GM19351 (cell line): ENCODE results near the gene PNRC1.
A peak's percentile ranks its signal among the peaks of the same experiment; 100 is the strongest.
"Not testable (repeated sequence)": the region's sequence is repeated elsewhere in the genome, so short reads cannot be mapped to it uniquely, and the experiment has no call there.

ENCODE experiments used
- ATAC-seq: cut with Tn5 transposase; IDR thresholded peaks from one replicate; pipeline ENCODE4 v1.9.1; 2021; ENCODE audit warnings: mild to moderate bottlenecking, moderate library complexity; ENCODE audit not compliant: unreplicated experiment

Gene PNRC1

GRCh38 chr6:89080281-89081128 lies at the start of gene PNRC1:
PNRC1 (plus strand) TSS chr6:89080751; CDS start chr6:89080895, 144 bp downstream.
- ATAC-seq: peak; percentile 66

- ATAC-seq: peak; percentile 43
Measured at GRCh38 chr6:89032599-89032998, 48.0 kb upstream of the PNRC1 start.

- no peak for ATAC-seq
Measured at GRCh38 chr6:89033461-89033860, 47.1 kb upstream of the PNRC1 start.

GRCh38 chr6:89034116-89034515 lies 46.4 kb upstream of the PNRC1 start:
- ATAC-seq: not testable (repeated sequence)

- ATAC-seq: no peak
Measured at GRCh38 chr6:89034586-89035251, 45.8 kb upstream of the PNRC1 start.

- ATAC-seq: no peak
Measured at GRCh38 chr6:89035252-89036101, 45.1 kb upstream of the PNRC1 start.

- ATAC-seq: no peak
Measured at GRCh38 chr6:89037141-89037900, 43.2 kb upstream of the PNRC1 start.

GRCh38 chr6:89037901-89038293 lies 42.7 kb upstream of the PNRC1 start:
- ATAC-seq: not testable (repeated sequence)

- ATAC-seq: no peak
Measured at GRCh38 chr6:89042664-89043063, 37.9 kb upstream of the PNRC1 start.

- no peak for ATAC-seq
Measured at GRCh38 chr6:89044328-89045010, 36.1 kb upstream of the PNRC1 start.

GRCh38 chr6:89045011-89045387 lies 35.6 kb upstream of the PNRC1 start:
- ATAC-seq: no peak

GRCh38 chr6:89045576-89045975 lies 35.0 kb upstream of the PNRC1 start:
- ATAC-seq: no peak

- no peak for ATAC-seq
Measured at GRCh38 chr6:89047473-89047872, 33.1 kb upstream of the PNRC1 start.

- ATAC-seq: no peak
Measured at GRCh38 chr6:89048288-89048923, 32.1 kb upstream of the PNRC1 start.

GRCh38 chr6:89048985-89049384 lies 31.6 kb upstream of the PNRC1 start:
- ATAC-seq: no peak

- no peak for ATAC-seq
Measured at GRCh38 chr6:89050155-89050554, 30.4 kb upstream of the PNRC1 start.

GRCh38 chr6:89050697-89051096 lies 29.9 kb upstream of the PNRC1 start:
- no peak for ATAC-seq

- no peak for ATAC-seq
Measured at GRCh38 chr6:89051676-89052075, 28.9 kb upstream of the PNRC1 start.

- ATAC-seq: no peak
Measured at GRCh38 chr6:89054208-89054607, 26.3 kb upstream of the PNRC1 start.

GRCh38 chr6:89057759-89058158 lies 22.8 kb upstream of the PNRC1 start:
- no peak for ATAC-seq
